Fibroblast of skin of abdomen (primary cell): ENCODE measurements around the gene PPT1.
"Not testable (repeated sequence)": the region's sequence is repeated elsewhere in the genome, so short reads cannot be mapped to it uniquely, and the experiment has no call there.

ENCODE experiments used
- DNase-seq: peaks from one replicate; pipeline ENCODE4 v3.0.0-alpha.2; 2013

Gene PPT1

GRCh38 chr1:40056519-40057309 is 40.3 kb downstream of the PPT1 start:
- no peak for DNase-seq

- DNase-seq = no peak
Measured at GRCh38 chr1:40053138-40053887, 43.7 kb downstream of the PPT1 start.

GRCh38 chr1:40050863-40051262 is 46.2 kb downstream of the PPT1 start:
- no peak for DNase-seq

GRCh38 chr1:40049725-40050124 is 47.3 kb downstream of the PPT1 start:
- DNase-seq = peak; percentile 61

GRCh38 chr1:40047769-40048168 is 49.3 kb downstream of the PPT1 start:
- DNase-seq = no peak

GRCh38 chr1:40047276-40047675 is 49.8 kb downstream of the PPT1 start:
- DNase-seq = no peak

- no peak for DNase-seq
Measured at GRCh38 chr1:40045766-40046165, 51.3 kb downstream of the PPT1 start.

GRCh38 chr1:40045182-40045581 is 51.9 kb downstream of the PPT1 start:
- DNase-seq = no peak

GRCh38 chr1:40044110-40044509 is 52.9 kb downstream of the PPT1 start:
- no peak for DNase-seq

- peak; percentile 60 for DNase-seq
Measured at GRCh38 chr1:40042341-40042740, 54.7 kb downstream of the PPT1 start.

GRCh38 chr1:40041466-40041838 is 55.6 kb downstream of the PPT1 start:
- no peak for DNase-seq

GRCh38 chr1:40040511-40041465 is 56.3 kb downstream of the PPT1 start, which contains the start of gene CAP1:
CAP1 (plus strand) TSS chr1:40040729; CDS start chr1:40059347, 18,618 bp downstream.
- peak; percentile 99 for DNase-seq

GRCh38 chr1:40039757-40040510 is 57.1 kb downstream of the PPT1 start:
- peak; percentile 95 for DNase-seq

- DNase-seq = no peak
Measured at GRCh38 chr1:40039245-40039756, 57.8 kb downstream of the PPT1 start.

- no peak for DNase-seq
Measured at GRCh38 chr1:40038697-40039096, 58.4 kb downstream of the PPT1 start.

- not testable (repeated sequence) for DNase-seq
Measured at GRCh38 chr1:40037254-40037653, 59.8 kb downstream of the PPT1 start.

- DNase-seq = peak; percentile 84
Measured at GRCh38 chr1:40036574-40036973, 60.5 kb downstream of the PPT1 start.

- no peak for DNase-seq
Measured at GRCh38 chr1:40034869-40035268, 62.2 kb downstream of the PPT1 start.

GRCh38 chr1:40032240-40032891 is 64.7 kb downstream of the PPT1 start:
- DNase-seq = peak; percentile 65

- DNase-seq = no peak
Measured at GRCh38 chr1:40030528-40031135, 66.4 kb downstream of the PPT1 start.

GRCh38 chr1:40029608-40030007 is 67.4 kb downstream of the PPT1 start:
- DNase-seq = no peak
